NCI-H446 treated with DMSO at 0.1 percent for 48 hours (cell line): ENCODE data around the gene KL.

ENCODE experiments used
- DNase-seq: peaks from one replicate; lab custom pipeline; 2025; lab: John Stamatoyannopoulos, UW

KL gene

DNA sequence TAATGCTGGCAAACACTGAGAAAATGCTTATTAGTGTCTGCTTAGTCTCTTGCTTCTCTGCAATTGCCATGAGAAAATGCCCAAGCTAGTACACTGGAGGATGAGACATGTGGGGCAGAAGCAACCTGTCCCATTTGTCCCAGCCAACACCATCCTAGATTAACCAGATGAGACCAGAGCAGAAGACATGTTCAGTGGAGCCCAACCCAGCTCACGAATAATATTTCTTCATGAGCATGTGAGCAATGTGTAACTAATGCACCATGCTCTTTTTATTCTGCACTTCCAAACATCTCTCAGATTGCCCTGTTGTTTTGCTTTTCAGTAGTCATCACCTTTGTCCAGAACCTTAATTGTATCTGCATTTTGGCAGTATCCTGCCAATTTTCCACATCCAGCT, 21.4 kb downstream of the KL start:
- no peak for DNase-seq

DNA sequence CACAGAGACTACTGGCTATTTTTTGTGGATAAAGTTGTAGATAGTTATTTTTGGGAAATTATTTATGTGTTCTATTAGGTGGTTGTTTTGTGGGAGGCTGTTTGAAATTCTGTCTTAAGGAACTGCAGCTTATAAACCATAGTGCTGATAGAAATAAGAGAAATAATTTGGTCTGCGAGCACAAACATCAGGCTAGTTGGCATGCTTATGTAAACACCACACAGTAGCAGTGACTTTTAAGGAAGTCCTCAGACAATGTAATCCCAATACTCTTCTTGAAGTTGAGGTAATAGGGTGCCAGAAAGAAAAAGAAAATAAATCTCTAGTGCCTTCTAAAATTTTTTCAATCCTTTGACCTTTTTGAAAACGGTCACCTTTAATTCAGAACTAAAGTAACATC, 23.9 kb downstream of the KL start:
- no peak for DNase-seq

DNA sequence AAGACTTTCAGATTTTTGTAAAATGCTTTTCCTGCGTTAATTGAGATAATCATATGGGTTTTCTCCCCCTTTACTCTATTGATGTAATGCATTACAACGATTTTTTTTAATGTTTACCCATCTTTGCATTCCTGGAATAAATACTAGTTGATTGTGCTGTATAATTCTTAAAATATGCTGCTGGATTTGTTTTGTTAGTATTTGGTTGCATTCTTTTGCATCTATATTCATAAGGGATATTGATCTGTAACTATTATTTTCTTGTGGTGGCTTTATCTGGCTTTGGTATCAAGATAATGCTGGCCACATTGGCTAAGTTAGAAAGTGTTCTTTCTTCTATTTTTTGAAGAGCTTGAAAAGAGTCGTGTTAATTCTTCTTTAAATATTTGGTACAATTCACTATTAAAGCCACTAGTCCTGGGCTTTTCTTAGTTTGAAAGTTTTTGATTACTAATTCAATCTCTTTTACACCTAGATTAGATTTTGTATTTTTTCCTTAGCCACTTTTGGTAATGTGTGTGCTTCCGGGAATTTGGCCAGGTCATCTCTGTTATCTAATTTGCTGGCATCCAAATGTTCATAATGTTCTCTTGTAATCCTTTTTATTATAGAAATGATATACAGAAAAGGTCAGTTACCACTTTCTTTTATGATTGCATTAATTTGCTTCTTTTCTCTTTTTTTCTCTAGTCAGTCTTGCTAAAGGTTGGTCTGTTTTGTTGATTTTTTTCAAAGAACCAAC, 29.8 kb downstream of the KL start:
- no peak for DNase-seq

DNA sequence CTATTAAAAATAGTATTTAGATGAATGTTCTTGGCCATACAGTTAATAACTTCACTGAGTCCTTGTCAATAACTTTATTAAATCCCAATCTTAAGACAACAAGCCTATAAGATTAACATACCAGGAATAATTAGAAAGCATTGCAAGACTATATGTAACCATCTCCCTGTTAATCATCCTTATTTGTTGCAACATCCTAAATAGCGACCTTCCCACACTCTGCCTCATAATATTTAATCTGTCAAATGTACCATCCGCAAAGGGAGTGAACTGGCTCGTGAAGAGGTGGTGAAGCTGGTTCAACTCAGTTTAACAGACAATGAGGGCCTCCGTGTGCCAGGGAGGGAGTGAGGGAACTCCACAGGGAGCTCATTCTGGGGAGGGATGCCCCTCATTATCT, 33.9 kb downstream of the KL start:
- DNase-seq: no peak

GRCh38 chr13:33051632-33052031, 35.4 kb downstream of the KL start:
- DNase-seq: no peak

GRCh38 chr13:33052506-33053280, 36.5 kb downstream of the KL start:
- DNase-seq: no peak

DNA sequence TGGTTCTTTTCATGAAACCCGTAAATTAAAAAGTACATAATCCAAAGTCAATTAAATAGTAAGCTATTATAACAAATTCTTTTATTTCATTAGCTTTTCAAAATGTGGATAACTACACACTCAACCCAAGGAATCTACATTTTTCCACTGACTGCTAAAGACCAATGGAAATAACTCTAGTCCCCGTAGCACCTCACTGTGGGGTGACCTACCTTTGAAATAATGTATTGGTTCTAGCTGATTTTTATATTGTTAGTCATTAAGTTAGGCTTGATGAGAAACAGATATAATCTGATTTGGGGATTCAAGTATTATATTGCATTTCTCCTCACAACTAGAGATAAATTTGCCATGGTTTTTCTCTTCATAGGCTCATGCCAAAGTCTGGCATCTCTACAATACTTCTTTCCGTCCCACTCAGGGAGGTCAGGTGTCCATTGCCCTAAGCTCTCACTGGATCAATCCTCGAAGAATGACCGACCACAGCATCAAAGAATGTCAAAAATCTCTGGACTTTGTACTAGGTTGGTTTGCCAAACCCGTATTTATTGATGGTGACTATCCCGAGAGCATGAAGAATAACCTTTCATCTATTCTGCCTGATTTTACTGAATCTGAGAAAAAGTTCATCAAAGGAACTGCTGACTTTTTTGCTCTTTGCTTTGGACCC, 37.3 kb downstream of the KL start:
- no peak for DNase-seq

- no peak for DNase-seq
Measured at GRCh38 chr13:33057019-33057780, 41.0 kb downstream of the KL start.

- DNase-seq: no peak
Measured at GRCh38 chr13:33058776-33059327, 42.6 kb downstream of the KL start.

DNA sequence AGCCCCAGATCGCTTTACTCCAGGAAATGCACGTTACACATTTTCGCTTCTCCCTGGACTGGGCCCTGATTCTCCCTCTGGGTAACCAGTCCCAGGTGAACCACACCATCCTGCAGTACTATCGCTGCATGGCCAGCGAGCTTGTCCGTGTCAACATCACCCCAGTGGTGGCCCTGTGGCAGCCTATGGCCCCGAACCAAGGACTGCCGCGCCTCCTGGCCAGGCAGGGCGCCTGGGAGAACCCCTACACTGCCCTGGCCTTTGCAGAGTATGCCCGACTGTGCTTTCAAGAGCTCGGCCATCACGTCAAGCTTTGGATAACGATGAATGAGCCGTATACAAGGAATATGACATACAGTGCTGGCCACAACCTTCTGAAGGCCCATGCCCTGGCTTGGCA, 44.6 kb downstream of the KL start:
- DNase-seq: no peak

DNA sequence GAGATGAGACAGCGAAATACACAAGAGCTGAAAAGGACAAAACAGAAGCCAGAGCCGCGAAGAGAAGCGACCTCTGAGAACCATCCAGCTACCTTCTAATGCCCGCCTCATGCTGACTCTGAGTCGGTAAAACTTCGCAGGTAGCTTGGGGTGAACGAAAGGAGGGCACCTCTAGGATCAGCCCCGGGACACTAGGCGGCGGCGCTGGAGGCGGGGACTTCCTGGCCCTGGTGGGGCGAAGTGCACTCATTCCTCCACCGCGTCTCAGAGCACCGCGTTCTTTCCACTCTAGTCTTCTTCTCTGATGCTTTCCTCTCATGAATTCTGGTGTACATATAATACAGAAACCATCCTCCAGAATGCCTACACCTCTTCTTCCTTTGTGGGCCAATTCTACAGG, 50.1 kb downstream of the KL start:
- no peak for DNase-seq

DNA sequence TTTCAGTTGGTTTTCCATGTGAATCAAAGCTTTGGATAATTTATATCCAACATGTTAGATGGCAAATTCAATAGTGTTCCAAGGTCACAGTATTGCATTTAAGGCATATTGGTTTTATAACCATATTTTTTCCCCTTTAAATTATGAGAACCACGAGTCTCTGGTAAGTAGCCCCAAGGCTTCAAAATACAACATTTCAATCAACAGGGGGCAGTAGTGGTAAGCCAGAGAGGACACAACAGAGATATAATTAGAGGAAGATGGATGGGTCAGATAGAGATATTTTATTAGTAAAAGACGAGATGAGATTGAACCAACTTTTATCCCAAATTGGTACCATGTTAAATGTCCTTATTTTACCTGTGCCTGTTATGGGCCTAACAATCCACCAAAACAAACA, 53.1 kb downstream of the KL start:
- no peak for DNase-seq

- DNase-seq: no peak
Measured at GRCh38 chr13:33070713-33071112, 54.5 kb downstream of the KL start.

DNA sequence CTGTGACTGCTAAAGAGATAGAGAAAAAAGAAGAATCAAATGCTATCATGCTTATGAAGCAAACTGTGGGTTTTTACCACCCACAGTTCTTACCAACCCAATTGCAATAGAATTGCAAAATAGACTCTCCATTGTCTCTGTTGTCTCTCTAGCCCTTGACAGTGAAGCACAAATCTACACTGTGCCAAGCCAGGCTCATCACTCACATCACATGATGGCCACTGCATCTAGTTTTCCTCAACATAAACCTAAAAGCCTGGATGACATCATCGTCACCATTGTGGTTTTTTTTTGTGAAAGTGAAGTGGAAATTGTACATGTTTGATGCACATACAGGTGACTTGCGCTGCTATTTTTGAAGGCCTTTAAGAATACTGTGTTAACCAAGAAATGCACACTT, 56.1 kb downstream of the KL start:
- no peak for DNase-seq

- DNase-seq: no peak
Measured at GRCh38 chr13:33072759-33073158, 56.5 kb downstream of the KL start.

GRCh38 chr13:33073338-33073737, 57.1 kb downstream of the KL start:
- DNase-seq: no peak

DNA sequence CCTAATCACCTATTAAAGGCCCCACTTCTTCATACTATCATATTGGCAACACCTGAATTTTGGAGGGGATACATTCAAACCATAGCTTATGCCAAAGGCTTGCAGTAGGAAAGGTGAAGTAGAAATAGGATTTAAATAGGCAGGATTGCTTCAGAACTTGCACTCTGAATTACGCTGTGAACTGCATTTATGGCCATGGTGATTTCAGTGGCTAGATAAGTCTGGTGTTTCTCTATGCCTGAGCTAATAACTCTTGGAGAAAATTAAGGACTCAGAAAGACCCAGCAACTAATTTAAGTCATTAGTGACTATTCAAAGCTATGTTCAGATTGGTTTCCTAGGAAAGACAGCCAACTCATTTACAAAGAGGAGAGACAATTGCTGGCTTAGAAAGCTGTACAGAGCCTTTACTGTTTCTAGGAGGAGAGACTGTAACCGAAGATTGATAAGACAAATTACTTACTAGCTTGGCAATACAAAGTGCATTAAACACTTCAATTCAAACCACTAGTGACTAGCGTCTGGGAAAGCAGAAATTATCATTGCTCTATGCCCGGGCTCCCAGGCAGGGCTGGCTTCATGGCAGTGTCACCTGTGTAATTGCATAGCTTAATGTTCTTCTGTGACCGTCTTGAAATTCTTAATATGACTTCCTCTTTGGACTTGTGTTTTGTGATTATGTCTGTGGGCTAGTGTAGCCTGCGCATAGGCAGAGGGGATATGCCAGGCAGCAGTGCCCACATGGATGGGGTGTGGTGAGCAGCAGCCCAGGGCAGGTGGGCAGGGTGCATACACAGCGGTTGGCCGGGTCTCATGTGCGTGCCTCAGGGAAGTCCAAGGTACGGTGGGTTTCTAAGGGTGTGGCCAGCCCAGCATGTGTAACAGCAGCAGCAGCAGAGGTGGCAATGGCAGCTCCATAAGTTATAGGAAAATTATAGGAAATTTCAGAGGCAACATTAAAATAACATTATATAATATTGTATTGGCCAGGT, 60.1 kb downstream of the KL start:
- no peak for DNase-seq

- DNase-seq: no peak
Measured at GRCh38 chr13:33078263-33078662, 62.0 kb downstream of the KL start.

GRCh38 chr13:33079960-33080359, 63.7 kb downstream of the KL start:
- DNase-seq: no peak

GRCh38 chr13:33080972-33081590, 64.9 kb downstream of the KL start:
- peak; percentile 4 for DNase-seq
